K562 (cell line): ENCODE data around the gene RUNDC3A. TPM values are rescaled to one million over a fixed set of nuclear protein-coding genes. Genes with fewer than 3 reads are reported as not detected.

ENCODE experiments used
- BRD9 ChIP-seq: fragments of 450-650 bp; IDR thresholded peaks from 2 replicates; pipeline ENCODE4 v1.6.1; 2018; ENCODE audit warnings: low read depth; ENCODE audit not compliant: partially characterized antibody
- CBX8 ChIP-seq: fragments of 200-600 bp; sonication (generic); IDR thresholded peaks from 2 replicates; pipeline ENCODE4 v1.6.1; 2012; ENCODE audit warnings: borderline replicate concordance, mixed run types, low read depth, mild to moderate bottlenecking, moderate library complexity, mixed read lengths, low read length, control low read depth, inconsistent platforms; ENCODE audit not compliant: poor library complexity, severe bottlenecking; ENCODE audit errors: extremely low read depth
- MAFK ChIP-seq: IDR thresholded peaks from 2 replicates; pipeline ENCODE4 v1.6.1; 2011; ENCODE audit warnings: low read length, improper control_type of control experiment
- PCBP1 ChIP-seq: fragments of 200-400 bp; formaldehyde crosslinking; IDR thresholded peaks from 2 replicates; pipeline ENCODE4 v1.6.1; 2018; ENCODE audit warnings: mild to moderate bottlenecking, low read depth, low read length; ENCODE audit not compliant: poor library complexity, severe bottlenecking
- ZBTB5 ChIP-seq: fragments of 450-650 bp; IDR thresholded peaks from 2 replicates; pipeline ENCODE4 v1.6.1; 2017; ENCODE audit warnings: antibody characterized with exemption
- polyA plus RNA-seq, 8 experiments: library from polyadenylated mRNA; depleted of rRNA in 4 of 8; stranded (reverse) in 5 of 8; unstranded in 3 of 8; fragments of >200 nt; fragmentation: Nextera tagmentation in 2 of 8; fragmentation: Illumina TruSeq in 1 of 8; extraction: Ambion mirVana in 2 of 8; extraction: Trizol in 1 of 8; gene quantifications; 2 replicates each; pipeline versions ENCODE4 v1.2.1 to v1.2.3, GENCODE V29; 2011 to 2014; ENCODE audit warnings: inconsistent platforms in 1 of 8, missing spikeins in 1 of 8
- total RNA-seq, 7 experiments: library from RNA; depleted of rRNA in 6 of 7; stranded (reverse); fragments of >200 nt in 6 of 7; fragmentation: Illumina TruSeq in 2 of 7; extraction: Trizol in 2 of 7; gene quantifications; 2 replicates each; pipeline versions ENCODE4 v1.2.1 to v1.2.3, GENCODE V29; 2011 to 2021; ENCODE audit warnings: low replicate concordance in 1 of 7
- TF ChIP-seq, protein P1 (sequence below): fragments of 450-650 bp; IDR thresholded peaks from 2 replicates; pipeline ENCODE4 v1.6.1; 2016; ENCODE audit warnings: antibody characterized with exemption
- TF ChIP-seq, protein P2 (sequence below): fragments of 250-450 bp; sonication (Bioruptor Pico); IDR thresholded peaks from 2 replicates; pipeline ENCODE4 v1.8.0; 2022; ENCODE audit warnings: inconsistent platforms, mild to moderate bottlenecking, moderate library complexity, borderline replicate concordance

RUNDC3A gene
- total and polyA plus RNA-seq, 9 of the 15 experiments (the other 6 are each of a cell fraction or from before 2014, with no cell fraction given): not detected

DNA sequence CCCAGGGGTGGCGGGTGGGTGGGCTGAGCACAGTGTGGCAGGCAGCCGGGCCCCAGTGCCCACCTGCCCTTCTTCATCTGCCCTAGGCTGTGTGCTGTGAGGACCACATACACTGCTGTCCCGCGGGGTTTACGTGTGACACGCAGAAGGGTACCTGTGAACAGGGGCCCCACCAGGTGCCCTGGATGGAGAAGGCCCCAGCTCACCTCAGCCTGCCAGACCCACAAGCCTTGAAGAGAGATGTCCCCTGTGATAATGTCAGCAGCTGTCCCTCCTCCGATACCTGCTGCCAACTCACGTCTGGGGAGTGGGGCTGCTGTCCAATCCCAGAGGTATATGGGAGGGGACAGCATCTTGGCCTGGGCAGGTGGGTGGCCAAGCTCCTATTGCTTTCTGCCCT is 43.1 kb downstream of the RUNDC3A start (continued):
- TF ChIP-seq, protein P1, sequence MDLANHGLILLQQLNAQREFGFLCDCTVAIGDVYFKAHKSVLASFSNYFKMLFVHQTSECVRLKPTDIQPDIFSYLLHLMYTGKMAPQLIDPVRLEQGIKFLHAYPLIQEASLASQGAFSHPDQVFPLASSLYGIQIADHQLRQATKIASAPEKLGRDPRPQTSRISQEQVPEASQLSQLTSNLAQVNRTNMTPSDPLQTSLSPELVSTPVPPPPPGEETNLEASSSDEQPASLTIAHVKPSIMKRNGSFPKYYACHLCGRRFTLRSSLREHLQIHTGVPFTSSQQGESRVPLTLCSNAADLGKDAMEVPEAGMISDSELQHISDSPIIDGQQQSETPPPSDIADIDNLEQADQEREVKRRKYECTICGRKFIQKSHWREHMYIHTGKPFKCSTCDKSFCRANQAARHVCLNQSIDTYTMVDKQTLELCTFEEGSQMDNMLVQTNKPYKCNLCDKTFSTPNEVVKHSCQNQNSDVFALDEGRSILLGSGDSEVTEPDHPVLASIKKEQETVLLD: no peak
- no peak for TF ChIP-seq CBX8
- TF ChIP-seq BRD9: no peak
- no peak for TF ChIP-seq MAFK
- TF ChIP-seq PCBP1: no peak
- no peak for TF ChIP-seq ZBTB5
- TF ChIP-seq, protein P2, sequence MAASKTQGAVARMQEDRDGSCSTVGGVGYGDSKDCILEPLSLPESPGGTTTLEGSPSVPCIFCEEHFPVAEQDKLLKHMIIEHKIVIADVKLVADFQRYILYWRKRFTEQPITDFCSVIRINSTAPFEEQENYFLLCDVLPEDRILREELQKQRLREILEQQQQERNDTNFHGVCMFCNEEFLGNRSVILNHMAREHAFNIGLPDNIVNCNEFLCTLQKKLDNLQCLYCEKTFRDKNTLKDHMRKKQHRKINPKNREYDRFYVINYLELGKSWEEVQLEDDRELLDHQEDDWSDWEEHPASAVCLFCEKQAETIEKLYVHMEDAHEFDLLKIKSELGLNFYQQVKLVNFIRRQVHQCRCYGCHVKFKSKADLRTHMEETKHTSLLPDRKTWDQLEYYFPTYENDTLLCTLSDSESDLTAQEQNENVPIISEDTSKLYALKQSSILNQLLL (CRISPR knock-in tag): no peak
